GM23248 (cell line): ENCODE measurements around the gene RERE. TPM values are rescaled to one million over a fixed set of nuclear protein-coding genes. Genes with fewer than 3 reads are reported as not detected.

Source experiments
- DNase-seq: peaks from one replicate; pipeline ENCODE4 v3.0.0-alpha.2; 2015
- H2AFZ ChIP-seq: fragments of 200-600 bp; sonication (generic); 2 replicates; pipeline ENCODE4 v1.6.1; 2016; ENCODE audit warnings: antibody characterized with exemption
- H3F3A ChIP-seq: fragments of 200-600 bp; sonication (generic); 2 replicates; pipeline ENCODE4 v1.6.1; 2016; ENCODE audit warnings: mild to moderate bottlenecking, antibody characterized with exemption, mixed run types; ENCODE audit not compliant: insufficient read depth
- H3K27ac ChIP-seq: fragments of 200-600 bp; sonication (generic); 2 replicates; pipeline ENCODE4 v1.5.1; 2016; ENCODE audit warnings: mild to moderate bottlenecking
- H3K27me3 ChIP-seq: fragments of 200-600 bp; sonication (generic); replicated peaks from 2 replicates; pipeline ENCODE4 v1.6.1; 2016; ENCODE audit warnings: mild to moderate bottlenecking; ENCODE audit not compliant: insufficient read depth
- H3K36me3 ChIP-seq: fragments of 200-600 bp; sonication (generic); 2 replicates; pipeline ENCODE4 v1.6.1; 2016; ENCODE audit warnings: low read depth, mild to moderate bottlenecking
- H3K4me1 ChIP-seq: fragments of 200-600 bp; sonication (generic); 2 replicates; pipeline ENCODE4 v1.6.1; 2016; ENCODE audit warnings: mild to moderate bottlenecking; ENCODE audit not compliant: insufficient read depth
- H3K4me2 ChIP-seq: fragments of 200-600 bp; sonication (generic); one replicate; pipeline ENCODE4 v1.6.1; 2016; ENCODE audit warnings: mild to moderate bottlenecking; ENCODE audit not compliant: unreplicated experiment
- H3K4me3 ChIP-seq: fragments of 200-600 bp; sonication (generic); 2 replicates; pipeline ENCODE4 v1.5.1; 2016; ENCODE audit warnings: mild to moderate bottlenecking
- H3K79me2 ChIP-seq: fragments of 200-600 bp; sonication (generic); 2 replicates; pipeline ENCODE4 v1.6.1; 2016; ENCODE audit warnings: mild to moderate bottlenecking; ENCODE audit not compliant: insufficient read depth
- H3K9ac ChIP-seq: fragments of 200-600 bp; sonication (generic); 2 replicates; pipeline ENCODE4 v1.6.1; 2016; ENCODE audit warnings: mild to moderate bottlenecking
- H3K9me2 ChIP-seq: fragments of 200-600 bp; sonication (generic); 2 replicates; pipeline ENCODE4 v1.6.1; 2016; ENCODE audit warnings: mixed run types, mild to moderate bottlenecking, moderate library complexity; ENCODE audit not compliant: insufficient read depth
- H3K9me3 ChIP-seq: fragments of 200-600 bp; sonication (generic); one replicate; pipeline ENCODE4 v1.6.1; 2017; ENCODE audit warnings: low read depth
- H4K20me1 ChIP-seq: fragments of 200-600 bp; sonication (generic); 2 replicates; pipeline ENCODE4 v1.6.0; 2016; ENCODE audit not compliant: insufficient read depth
- EZH2 ChIP-seq: fragments of 200-600 bp; sonication (generic); IDR thresholded peaks from 2 replicates; pipeline ENCODE4 v1.6.1; 2018; ENCODE audit warnings: antibody characterized with exemption, mild to moderate bottlenecking; ENCODE audit not compliant: insufficient read depth, poor library complexity, severe bottlenecking
- EZH2phosphoT487 ChIP-seq: fragments of 200-600 bp; sonication (generic); IDR thresholded peaks from 2 replicates; pipeline ENCODE4 v1.6.1; 2018; ENCODE audit warnings: antibody characterized with exemption, moderate library complexity, mild to moderate bottlenecking, low read depth; ENCODE audit not compliant: insufficient read depth
- WGBS, 2 experiments: methylation state at CpG; one replicate each; pipeline ENCODE4 v1.1.6; 2015 to 2017; ENCODE audit warnings: low lambda C conversion rate in 2 of 2, low coverage in 1 of 2; ENCODE audit errors: missing lambda C conversion rate in 2 of 2; 5-methylcytosine and 5-hydroxymethylcytosine counted together
- in situ Hi-C: fragments of 300-500 bp; cut with MboI; formaldehyde crosslinking; loops from 2 replicates; pipeline ENCODE4 v1.15.0; 2020
- polyA plus RNA-seq: library from polyadenylated mRNA; unstranded; fragments of >200 nt; fragmentation: Nextera tagmentation; extraction: Ambion mirVana; gene quantifications from 2 replicates; pipeline ENCODE4 v1.2.1, GENCODE V29; 2016
- total RNA-seq: library from RNA; depleted of rRNA; stranded (reverse); fragments of >200 nt; shearing (Covaris generic); gene quantifications from 2 replicates; pipeline ENCODE4 v1.2.3, GENCODE V29; 2014

The RERE gene
- total and polyA plus RNA-seq, 2 experiments from 2014 or later, result 26.0 to 26.2 TPM

DNA sequence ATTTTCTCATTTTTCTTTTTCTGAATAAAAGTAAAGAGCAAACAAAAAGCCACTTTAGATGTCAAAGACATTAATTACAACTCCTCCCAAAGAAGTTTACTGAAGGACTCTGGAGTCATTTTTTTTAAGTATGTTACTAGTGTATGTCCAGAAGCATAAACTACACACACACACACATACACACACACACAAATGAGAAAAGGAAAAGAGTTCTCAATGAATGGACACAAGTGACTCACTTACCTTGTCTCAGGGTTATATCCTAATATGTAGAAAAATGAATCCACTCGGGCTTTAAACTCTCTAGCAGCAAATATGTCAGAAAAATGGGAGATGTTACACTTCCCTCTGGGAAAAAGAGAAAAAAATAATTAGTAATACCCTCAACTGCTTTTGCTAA is 276.5 kb downstream of the RERE start:
- 79 to 88% methylated on average over 1 of the region's 1 CpG for whole genome bisulfite sequencing, 2 experiments
- no peak overlapping the region for H2AFZ ChIP-seq
- peak overlapping the region; percentile 77 for H3K27ac ChIP-seq
- H4K20me1 ChIP-seq, result no peaks in the 10 kb centered on the region
- no peaks in the 10 kb centered on the region for H3K9me3 ChIP-seq
- H3K79me2 ChIP-seq, result peaks cover 8% of the 10 kb centered on the region; the same call in 1 of the 2 replicates
- no peak for TF ChIP-seq EZH2
- no peak for TF ChIP-seq EZH2phosphoT487
- H3K4me1 ChIP-seq, result peaks cover 14% of the 10 kb centered on the region
- no peaks in the 10 kb centered on the region for H3K9me2 ChIP-seq
- in situ Hi-C loops, result no loop called here
- H3F3A ChIP-seq, result peaks cover 17% of the 10 kb centered on the region
- no peak for DNase-seq
- no peaks in the 10 kb centered on the region for H3K27me3 ChIP-seq
- H3K9ac ChIP-seq, result no peak overlapping the region
- H3K4me2 ChIP-seq, result peak overlapping the region; percentile 42
- no peak overlapping the region for H3K4me3 ChIP-seq
- 0 out of 2 replicates have a peak, but pooled peaks cover 3% of the 10 kb centered on the region for H3K36me3 ChIP-seq

DNA sequence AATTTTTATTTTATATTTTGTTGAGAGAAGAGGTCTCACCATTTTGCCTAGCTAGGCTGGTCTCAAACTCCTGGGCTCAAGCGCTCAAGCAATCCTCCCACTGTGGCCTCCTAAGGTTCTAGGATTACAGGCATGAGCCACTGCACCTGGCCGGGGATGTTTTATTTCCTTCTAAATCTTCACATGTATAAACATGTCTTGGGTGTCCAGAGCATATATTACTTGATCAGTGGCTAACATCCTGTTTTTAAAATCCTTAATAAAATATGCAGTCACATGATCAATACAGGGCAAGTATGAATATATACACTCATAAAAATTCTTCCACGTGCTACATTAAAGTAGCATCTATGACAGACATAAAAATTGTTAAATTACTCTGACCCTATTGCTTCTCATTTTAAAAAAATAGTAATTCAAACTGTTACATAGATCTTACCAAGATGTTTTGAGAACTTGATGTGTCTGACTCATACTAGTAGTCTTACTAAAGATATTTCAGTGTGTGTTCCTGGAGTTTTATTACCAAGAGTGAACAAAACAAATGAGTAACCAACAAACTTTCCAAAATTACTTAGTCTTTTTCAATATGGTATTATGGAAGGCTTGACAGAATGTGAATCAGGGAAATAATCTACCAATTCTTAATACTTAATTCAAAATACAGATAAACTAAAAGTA is 277.0 kb downstream of the RERE start:
- Histone ChIP-seq H3K4me2 (peak overlapping the region; percentile 42), H3K79me2 (peaks cover 8% of the 10 kb centered on the region; the same call in 1 of the 2 replicates), H3K4me3 (no peak overlapping the region), H3K36me3 (0 out of 2 replicates have a peak, but pooled peaks cover 3% of the 10 kb centered on the region), H3F3A (peaks cover 17% of the 10 kb centered on the region), H3K9me2 (no peaks in the 10 kb centered on the region), H3K27ac (peak overlapping the region; percentile 77), H3K4me1 (peaks cover 14% of the 10 kb centered on the region), H3K27me3 (no peaks in the 10 kb centered on the region), H3K9me3 (no peaks in the 10 kb centered on the region), H2AFZ (no peak overlapping the region), H3K9ac (peak overlapping the region; percentile 40), H4K20me1 (no peaks in the 10 kb centered on the region)
- peak; percentile 89 for DNase-seq
- in situ Hi-C loops, result no loop called here
- no peak for TF ChIP-seq EZH2phosphoT487
- no peak for TF ChIP-seq EZH2
- 58 to 62% methylated on average over 3 of the region's 3 CpGs for WGBS, 2 experiments

DNA sequence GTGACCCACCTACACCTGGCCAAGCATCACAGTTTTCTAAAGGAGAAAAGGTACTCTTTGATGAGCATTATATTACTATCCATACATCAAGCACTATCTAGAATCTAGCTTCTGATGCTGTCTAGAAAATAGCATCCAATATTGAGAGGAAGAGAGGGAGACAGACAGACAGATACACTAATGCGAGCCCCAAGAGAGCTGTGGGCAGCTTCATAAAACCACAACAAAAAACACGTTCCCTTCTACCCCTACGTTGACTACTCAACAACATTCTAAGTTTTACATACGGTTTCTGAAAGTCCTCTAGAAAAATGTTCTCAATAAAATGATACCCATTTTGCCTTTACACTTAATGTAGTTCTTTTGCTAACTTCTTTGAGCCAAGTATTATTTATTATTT is 277.8 kb downstream of the RERE start:
- 93 to 96% methylated on average over 4 of the region's 4 CpGs for whole genome bisulfite sequencing, 2 experiments
- Histone ChIP-seq H3K4me3 (no peak overlapping the region), H3K79me2 (peaks cover 8% of the 10 kb centered on the region; the same call in 1 of the 2 replicates), H2AFZ (no peak overlapping the region), H3K9ac (no peak overlapping the region), H4K20me1 (no peaks in the 10 kb centered on the region), H3K4me1 (peaks cover 14% of the 10 kb centered on the region), H3K9me2 (no peaks in the 10 kb centered on the region), H3K36me3 (0 out of 2 replicates have a peak, but pooled peaks cover 3% of the 10 kb centered on the region), H3K27ac (no peak overlapping the region), H3K4me2 (no peak overlapping the region), H3K9me3 (no peaks in the 10 kb centered on the region), H3F3A (peaks cover 17% of the 10 kb centered on the region), H3K27me3 (no peaks in the 10 kb centered on the region)
- TF ChIP-seq EZH2phosphoT487 (no peak), EZH2 (no peak)
- DNase-seq, result no peak
- in situ Hi-C loops, result no loop called here

DNA sequence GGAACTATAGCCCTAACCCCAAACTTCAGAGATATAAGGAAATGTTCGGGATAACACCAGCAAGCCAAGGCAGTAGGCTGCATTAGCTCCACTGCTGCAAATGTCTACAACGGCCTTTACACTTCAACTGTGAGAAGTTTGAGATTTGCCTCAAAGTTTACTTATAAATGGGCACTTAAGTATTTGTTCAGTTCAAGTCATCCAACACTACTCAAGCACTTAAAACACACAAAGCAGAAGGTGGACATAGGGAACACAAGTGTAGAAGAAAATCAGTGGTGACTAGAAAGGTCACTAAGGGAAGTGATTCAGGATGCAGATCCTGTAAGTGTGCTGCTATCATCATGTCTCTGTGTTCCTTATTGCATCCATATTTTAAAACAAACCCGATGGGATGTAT is 278.9 kb downstream of the RERE start:
- no peak overlapping the region for H3K9ac ChIP-seq
- no peaks in the 10 kb centered on the region for H3K27me3 ChIP-seq
- H3F3A ChIP-seq, result peaks cover 17% of the 10 kb centered on the region
- H3K79me2 ChIP-seq, result 0 out of 2 replicates have a peak, but pooled peaks cover 8% of the 10 kb centered on the region
- no peaks in the 10 kb centered on the region for H3K9me3 ChIP-seq
- H3K4me3 ChIP-seq, result no peak overlapping the region
- H4K20me1 ChIP-seq, result no peaks in the 10 kb centered on the region
- no peak for DNase-seq
- H3K9me2 ChIP-seq, result no peaks in the 10 kb centered on the region
- 81 to 94% methylated on average over 3 of the region's 3 CpGs for WGBS, 2 experiments
- in situ Hi-C loops, result no loop called here
- H3K36me3 ChIP-seq, result no peaks in the 10 kb centered on the region
- H2AFZ ChIP-seq, result no peak overlapping the region
- no peak overlapping the region for H3K4me2 ChIP-seq
- TF ChIP-seq EZH2phosphoT487, result no peak
- no peak for TF ChIP-seq EZH2
- H3K4me1 ChIP-seq, result peaks cover 14% of the 10 kb centered on the region
- H3K27ac ChIP-seq, result no peak overlapping the region
